B cell (primary cell): ENCODE data around the gene FRYL. TPM values are rescaled to one million over a fixed set of nuclear protein-coding genes. Genes with fewer than 3 reads are reported as not detected.

Source experiments
- ATAC-seq: fragments of 200-7000 bp; cut with Tn5 transposase; one replicate; pipeline ENCODE4 v1.10.0; 2021; ENCODE audit warnings: low read depth, mild to moderate bottlenecking, moderate number of reproducible peaks, moderate library complexity
- CTCF ChIA-PET: fragments of 350-600 bp; sonication (Branson Sonifier 250); formaldehyde crosslinking; loops from one replicate; lab custom pipeline; 2021; ENCODE audit warnings: antibody characterized with exemption, inconsistent platforms; lab: Charles Lee
- POLR2A ChIA-PET: fragments of 350-600 bp; sonication (Branson Sonifier 250); formaldehyde crosslinking; loops from one replicate; lab custom pipeline; 2021; ENCODE audit warnings: antibody characterized with exemption; lab: Charles Lee
- DNase-seq: peaks from one replicate; pipeline ENCODE4 v3.0.0; 2013
- H2AFZ ChIP-seq: 2 replicates; pipeline ENCODE4 v1.6.1; 2012; ENCODE audit warnings: mild to moderate bottlenecking, low read depth, low read length; ENCODE audit not compliant: insufficient read depth, poor library complexity, severe bottlenecking
- H3K27ac ChIP-seq, 2 donors: 1 replicate in 1 of 2; 2 replicates in 1 of 2; pipeline ENCODE4 v1.5.1; 2012 to 2013; ENCODE audit warnings: low read length in 2 of 2, mild to moderate bottlenecking in 2 of 2, moderate library complexity in 1 of 2
- H3K27me3 ChIP-seq, 4 experiments: fragments of 200-600 bp in 1 of 4; sonication (generic) in 1 of 4; replicated peaks in 1 of 4; 1 replicate in 2 of 4; 2 replicates in 2 of 4; pipeline versions ENCODE4 v1.6.1 to v1.7.0; 2013 to 2016; ENCODE audit warnings: low read length in 3 of 4, mild to moderate bottlenecking in 2 of 4, mixed read lengths in 1 of 4, moderate library complexity in 1 of 4; ENCODE audit not compliant: insufficient read depth in 4 of 4, control insufficient read depth in 3 of 4; ENCODE audit errors: control extremely low read depth in 1 of 4
- H3K36me3 ChIP-seq, 2 experiments: replicated peaks in 1 of 2; 1 replicate in 1 of 2; 2 replicates in 1 of 2; pipeline versions ENCODE4 v1.6.1 to v1.7.1; 2013; ENCODE audit warnings: low read length in 1 of 2; ENCODE audit not compliant: insufficient read depth in 2 of 2, control insufficient read depth in 1 of 2; ENCODE audit errors: control extremely low read depth in 1 of 2, extremely low read depth in 1 of 2
- H3K4me1 ChIP-seq, 2 donors: fragments of 200-600 bp in 1 of 2; sonication (generic) in 1 of 2; 1 replicate in 1 of 2; 2 replicates in 1 of 2; pipeline versions ENCODE4 v1.5.1 to v1.6.1; 2013 to 2017; ENCODE audit warnings: low read length in 2 of 2; ENCODE audit not compliant: control insufficient read depth in 2 of 2, insufficient read depth in 2 of 2
- H3K4me2 ChIP-seq: replicated peaks from 2 replicates; pipeline ENCODE3; 2012; ENCODE audit warnings: mild to moderate bottlenecking, low read depth, low read length; ENCODE audit not compliant: poor library complexity, severe bottlenecking
- H3K4me3 ChIP-seq, 5 experiments: fragments of 200-600 bp in 1 of 5; sonication (generic) in 1 of 5; 1 replicate in 3 of 5; 2 replicates in 2 of 5; pipeline versions ENCODE4 v1.5.1 to v1.7.0; 2011 to 2016; ENCODE audit warnings: low read length in 4 of 5, mild to moderate bottlenecking in 4 of 5, low read depth in 2 of 5, control low read depth in 1 of 5, moderate library complexity in 1 of 5; ENCODE audit not compliant: insufficient read depth in 1 of 5; ENCODE audit errors: control extremely low read depth in 1 of 5, extremely low read depth in 1 of 5
- H3K79me2 ChIP-seq: fragments of 200-600 bp; sonication (generic); one replicate; pipeline ENCODE4 v1.6.0; 2016; ENCODE audit warnings: low read length; ENCODE audit not compliant: control insufficient read depth, insufficient read depth
- H3K9ac ChIP-seq: fragments of 200-600 bp; sonication (generic); 2 replicates; pipeline ENCODE4 v1.6.1; 2017; ENCODE audit warnings: mild to moderate bottlenecking, low read length, moderate library complexity
- H3K9me3 ChIP-seq, 3 donors: one replicate each; pipeline versions ENCODE4 v1.6.1 to v1.7.1; 2013; ENCODE audit warnings: low read length in 2 of 3; ENCODE audit not compliant: control insufficient read depth in 2 of 3, insufficient read depth in 1 of 3; ENCODE audit errors: control extremely low read depth in 1 of 3
- H4K20me1 ChIP-seq: 2 replicates; pipeline ENCODE4 v1.6.0; 2012; ENCODE audit warnings: mild to moderate bottlenecking, low read length; ENCODE audit not compliant: insufficient read depth, control insufficient read depth, poor library complexity, severe bottlenecking
- H3K27ac Mint-ChIP-seq: one replicate; pipeline ENCODE4 v1.8.0; 2021; ENCODE audit warnings: mixed read lengths
- H3K27me3 Mint-ChIP-seq: one replicate; pipeline ENCODE4 v1.8.0; 2021; ENCODE audit warnings: mixed read lengths
- H3K4me1 Mint-ChIP-seq: one replicate; pipeline ENCODE4 v1.8.0; 2021; ENCODE audit warnings: mixed read lengths
- H3K4me3 Mint-ChIP-seq: one replicate; pipeline ENCODE4 v1.8.0; 2021; ENCODE audit warnings: mixed read lengths
- H3K9me3 Mint-ChIP-seq: one replicate; pipeline ENCODE4 v1.8.0; 2022; ENCODE audit warnings: mixed read lengths; ENCODE audit not compliant: insufficient read depth
- EZH2 ChIP-seq: IDR thresholded peaks from 2 replicates; pipeline ENCODE4 v1.6.1; 2012; ENCODE audit warnings: borderline replicate concordance, low read depth, mild to moderate bottlenecking, moderate library complexity, low read length; ENCODE audit not compliant: insufficient read depth, poor library complexity, severe bottlenecking
- WGBS: methylation state at CpG from one replicate; pipeline ENCODE4 v1.1.5; 2013; ENCODE audit warnings: missing lambda C conversion rate; ENCODE audit not compliant: insufficient coverage; 5-methylcytosine and 5-hydroxymethylcytosine counted together
- intact Hi-C: fragments of 100-400 bp; cut with micrococcal nuclease; formaldehyde crosslinking; loops from one replicate; pipeline ENCODE4 v1.10.0; 2022
- polyA plus RNA-seq: library from polyadenylated mRNA; depleted of rRNA; stranded (reverse); fragments of >200 nt; gene quantifications from 2 replicates; pipeline ENCODE4 v1.2.3, GENCODE V29; 2012
- total RNA-seq, 2 donors: library from RNA; stranded (reverse); fragments of 120-200 nt in 1 of 2; gene quantifications; 1 replicate in 1 of 2; 2 replicates in 1 of 2; pipeline versions ENCODE4 v1.2.3 to v1.2.4, GENCODE V29; 2013 to 2022
- TF ChIP-seq, protein P1 (sequence below): fragments of 200-600 bp; IDR thresholded peaks from one replicate; pipeline ENCODE4 v1.8.0; 2022; ENCODE audit warnings: antibody characterized with exemption, mild to moderate bottlenecking

The FRYL gene
- total and polyA plus RNA-seq, 2 donors (not counting 1 experiment from before 2014, with no cell fraction given), result 15.5 to 138 TPM

DNA sequence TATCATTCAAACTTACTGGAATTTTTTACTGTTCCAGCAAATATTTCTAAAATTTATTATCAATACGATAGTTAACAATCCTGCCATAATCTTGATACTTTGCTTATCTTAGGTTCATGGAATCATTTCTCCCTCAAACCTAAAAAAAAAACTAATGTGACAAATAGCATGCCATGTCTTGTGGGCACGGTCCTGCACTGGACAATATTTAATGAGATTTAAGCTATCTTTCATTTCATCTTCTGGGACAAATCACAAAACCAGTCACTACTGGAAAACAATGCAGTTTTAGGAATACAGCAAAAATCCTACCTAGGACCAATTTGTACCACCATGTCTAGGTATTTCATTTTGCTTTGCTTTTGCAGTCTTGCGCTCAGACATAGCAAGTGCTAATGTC lies 93.7 kb downstream of the FRYL start:
- H3K4me1 ChIP-seq, result peaks cover 6 to 28% of the 10 kb centered on the region in 2 donors
- peak overlapping the region; percentile 42 for H3K27ac Mint-ChIP-seq
- H3K27ac ChIP-seq, result peak overlapping the region in 1 of 2 donors; percentile 13
- H3K36me3 ChIP-seq, result peaks cover 0 to 2% of the 10 kb centered on the region in 2 experiments
- no peak overlapping the region for H3K4me3 Mint-ChIP-seq
- CTCF ChIA-PET, result no interaction called here
- peaks cover 4% of the 10 kb centered on the region for H4K20me1 ChIP-seq
- H3K4me3 ChIP-seq, result no peak overlapping the region
- DNase-seq, result no peak
- POLR2A ChIA-PET, result no interaction called here
- H3K4me1 Mint-ChIP-seq, result peaks cover 60% of the 10 kb centered on the region
- no peak overlapping the region for H3K9ac ChIP-seq
- intact Hi-C loops, result loop anchor here (10.0 kb wide), 2 partner anchors 52 to 88 kb away; no protein-coding TSS in a partner anchor
- H3K9me3 Mint-ChIP-seq, result no peaks in the 10 kb centered on the region
- peaks cover 45% of the 10 kb centered on the region for H3K79me2 ChIP-seq
- no peak overlapping the region for H2AFZ ChIP-seq
- no peak overlapping the region for H3K4me2 ChIP-seq
- no CpG with 5 or more reads among the region's 3 CpGs for whole genome bisulfite sequencing
- no peaks in the 10 kb centered on the region for H3K27me3 Mint-ChIP-seq
- no peaks in the 10 kb centered on the region for H3K9me3 ChIP-seq
- TF ChIP-seq, protein P1, sequence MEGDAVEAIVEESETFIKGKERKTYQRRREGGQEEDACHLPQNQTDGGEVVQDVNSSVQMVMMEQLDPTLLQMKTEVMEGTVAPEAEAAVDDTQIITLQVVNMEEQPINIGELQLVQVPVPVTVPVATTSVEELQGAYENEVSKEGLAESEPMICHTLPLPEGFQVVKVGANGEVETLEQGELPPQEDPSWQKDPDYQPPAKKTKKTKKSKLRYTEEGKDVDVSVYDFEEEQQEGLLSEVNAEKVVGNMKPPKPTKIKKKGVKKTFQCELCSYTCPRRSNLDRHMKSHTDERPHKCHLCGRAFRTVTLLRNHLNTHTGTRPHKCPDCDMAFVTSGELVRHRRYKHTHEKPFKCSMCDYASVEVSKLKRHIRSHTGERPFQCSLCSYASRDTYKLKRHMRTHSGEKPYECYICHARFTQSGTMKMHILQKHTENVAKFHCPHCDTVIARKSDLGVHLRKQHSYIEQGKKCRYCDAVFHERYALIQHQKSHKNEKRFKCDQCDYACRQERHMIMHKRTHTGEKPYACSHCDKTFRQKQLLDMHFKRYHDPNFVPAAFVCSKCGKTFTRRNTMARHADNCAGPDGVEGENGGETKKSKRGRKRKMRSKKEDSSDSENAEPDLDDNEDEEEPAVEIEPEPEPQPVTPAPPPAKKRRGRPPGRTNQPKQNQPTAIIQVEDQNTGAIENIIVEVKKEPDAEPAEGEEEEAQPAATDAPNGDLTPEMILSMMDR, result no peak
- TF ChIP-seq EZH2, result no peak
- no peaks in the 10 kb centered on the region for H3K27me3 ChIP-seq
- no peak for ATAC-seq

DNA sequence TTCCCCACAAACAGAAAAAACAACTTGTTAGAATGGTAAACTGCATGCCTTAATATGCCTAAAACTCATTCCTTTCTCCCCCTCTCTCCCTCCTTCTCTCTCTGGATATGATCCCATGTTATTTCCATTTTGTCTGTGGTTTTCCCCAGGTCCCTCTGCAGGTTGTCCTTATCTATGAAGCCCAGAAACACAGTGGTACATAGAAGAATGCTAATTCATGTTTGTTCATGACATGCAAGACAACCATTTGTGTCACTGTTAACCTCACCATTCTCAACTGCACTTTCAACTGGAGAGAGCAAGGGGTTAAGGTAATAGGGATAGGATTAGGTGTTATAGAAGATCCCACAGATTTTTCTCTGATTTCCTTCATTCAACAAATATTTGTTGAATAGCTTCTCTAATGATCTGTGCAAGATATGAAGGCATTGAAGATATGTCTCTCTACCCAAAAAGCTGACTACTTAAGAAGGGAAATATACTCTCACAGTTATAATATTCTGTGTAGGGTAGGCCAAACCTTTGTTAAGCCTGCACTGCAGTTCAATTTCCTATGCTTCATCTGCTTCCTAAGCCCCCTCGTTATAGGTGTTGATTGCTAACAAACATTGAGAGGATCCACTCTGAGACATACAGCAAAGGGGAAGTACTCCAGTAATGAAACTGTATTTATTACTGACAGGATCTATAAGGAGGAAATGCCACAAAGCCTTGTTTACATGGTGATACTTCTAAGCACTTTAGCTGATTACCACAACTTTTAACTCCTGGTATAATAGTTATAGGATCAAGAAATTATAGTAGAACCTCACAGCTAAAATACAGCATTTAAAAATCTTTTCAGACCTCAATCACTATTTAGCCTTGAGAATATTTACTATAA lies 96.1 kb downstream of the FRYL start:
- no peak overlapping the region for H3K4me3 Mint-ChIP-seq
- ATAC-seq, result peak; percentile 69

More for the DNA sequence above, 96.1 kb downstream of the FRYL start:
- peaks cover 6 to 23% of the 10 kb centered on the region in 2 donors for H3K4me1 ChIP-seq
- no peak overlapping the region for H3K4me3 ChIP-seq
- peak overlapping the region; percentile 73 for H3K27ac Mint-ChIP-seq
- no peak overlapping the region for H2AFZ ChIP-seq
- H3K27ac ChIP-seq, result peak overlapping the region in 1 of 2 donors; percentile 62
- no CpG with 5 or more reads among the region's 1 CpG for WGBS
- H3K9me3 ChIP-seq, result no peaks in the 10 kb centered on the region
- no peaks in the 10 kb centered on the region for H3K9me3 Mint-ChIP-seq
- H3K27me3 Mint-ChIP-seq, result no peaks in the 10 kb centered on the region
- H3K79me2 ChIP-seq, result peaks cover 50% of the 10 kb centered on the region
- no peaks in the 10 kb centered on the region for H3K27me3 ChIP-seq
- peaks cover 52% of the 10 kb centered on the region for H3K4me1 Mint-ChIP-seq
- ChIA-PET CTCF (interaction anchor here (0.9 to 1.0 kb wide), 2 partner anchors 14 to 95 kb away, joined by 3 read pairs; no protein-coding TSS in a partner anchor), POLR2A (no interaction called here)
- peak overlapping the region; percentile 4 for H3K9ac ChIP-seq
- DNase-seq, result peak; percentile 46
- TF ChIP-seq EZH2, result no peak
- TF ChIP-seq, protein P1, result no peak
- peak overlapping the region; percentile 36 for H3K4me2 ChIP-seq
- H4K20me1 ChIP-seq, result no peaks in the 10 kb centered on the region
- peaks cover 0 to 2% of the 10 kb centered on the region in 2 experiments for H3K36me3 ChIP-seq
- intact Hi-C loops, result loop anchor here (2.0 to 10.0 kb wide), 4 partner anchors 49 to 279 kb away; partner anchors contain the start of gene OCIAD2
